Measurements from ENCODE around the gene NUDT17.

Gene NUDT17

DNA sequence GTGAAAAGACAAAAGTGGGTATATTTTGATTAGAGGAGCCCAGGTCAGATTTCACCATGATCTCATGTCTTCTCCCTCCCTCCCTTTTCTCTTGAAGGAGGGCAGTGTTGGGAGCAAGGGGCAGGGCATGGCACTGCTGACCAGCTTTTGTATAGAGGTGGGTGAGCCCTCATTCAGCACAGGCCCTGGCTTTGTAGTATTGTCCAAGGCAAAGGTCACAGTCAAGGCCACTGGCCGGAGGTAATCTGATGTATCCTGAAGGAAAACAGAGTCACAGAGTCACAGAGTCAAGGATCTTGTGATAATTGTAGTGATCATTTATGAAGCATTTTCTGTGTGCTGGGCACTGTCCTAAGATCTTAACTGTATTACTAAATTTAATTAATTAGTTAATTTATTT lies 52.5 kb downstream of the NUDT17 start:
- no peaks in the 10 kb centered on the region for H3K36me3 ChIP-seq (ENCODE audit: control insufficient read depth, insufficient read depth, low read length)
- H3K4me1 ChIP-seq, result no peaks in the 10 kb centered on the region
- no peaks in the 10 kb centered on the region for H3K9me3 ChIP-seq (ENCODE audit: control insufficient read depth, low read length)

More for the DNA sequence above, 52.5 kb downstream of the NUDT17 start:
- no peak overlapping the region for H3K27ac ChIP-seq
- no peaks in the 10 kb centered on the region for H3K27me3 ChIP-seq (ENCODE audit: control insufficient read depth, insufficient read depth, low read length)
- no peak overlapping the region for H3K4me2 ChIP-seq (ENCODE audit: low read length)
- no peak overlapping the region for H3K4me3 ChIP-seq (ENCODE audit: low read depth, low read length)
- H3K79me2 ChIP-seq, result no peaks in the 10 kb centered on the region
- no peak overlapping the region for H3K9ac ChIP-seq
- TF ChIP-seq, protein P1, sequence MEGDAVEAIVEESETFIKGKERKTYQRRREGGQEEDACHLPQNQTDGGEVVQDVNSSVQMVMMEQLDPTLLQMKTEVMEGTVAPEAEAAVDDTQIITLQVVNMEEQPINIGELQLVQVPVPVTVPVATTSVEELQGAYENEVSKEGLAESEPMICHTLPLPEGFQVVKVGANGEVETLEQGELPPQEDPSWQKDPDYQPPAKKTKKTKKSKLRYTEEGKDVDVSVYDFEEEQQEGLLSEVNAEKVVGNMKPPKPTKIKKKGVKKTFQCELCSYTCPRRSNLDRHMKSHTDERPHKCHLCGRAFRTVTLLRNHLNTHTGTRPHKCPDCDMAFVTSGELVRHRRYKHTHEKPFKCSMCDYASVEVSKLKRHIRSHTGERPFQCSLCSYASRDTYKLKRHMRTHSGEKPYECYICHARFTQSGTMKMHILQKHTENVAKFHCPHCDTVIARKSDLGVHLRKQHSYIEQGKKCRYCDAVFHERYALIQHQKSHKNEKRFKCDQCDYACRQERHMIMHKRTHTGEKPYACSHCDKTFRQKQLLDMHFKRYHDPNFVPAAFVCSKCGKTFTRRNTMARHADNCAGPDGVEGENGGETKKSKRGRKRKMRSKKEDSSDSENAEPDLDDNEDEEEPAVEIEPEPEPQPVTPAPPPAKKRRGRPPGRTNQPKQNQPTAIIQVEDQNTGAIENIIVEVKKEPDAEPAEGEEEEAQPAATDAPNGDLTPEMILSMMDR (IDR thresholded peaks at IDR 0.05), result no peak
- H2AFZ ChIP-seq, result no peak overlapping the region

Data from parathyroid adenoma (tissue), 2 donors.